NCI-H446 (cell line): ENCODE results near the gene APBB2.

ENCODE experiments used
- DNase-seq, 2 experiments: peaks; one replicate each; lab custom pipeline; 2025; lab: John Stamatoyannopoulos, UW

Gene APBB2

DNA sequence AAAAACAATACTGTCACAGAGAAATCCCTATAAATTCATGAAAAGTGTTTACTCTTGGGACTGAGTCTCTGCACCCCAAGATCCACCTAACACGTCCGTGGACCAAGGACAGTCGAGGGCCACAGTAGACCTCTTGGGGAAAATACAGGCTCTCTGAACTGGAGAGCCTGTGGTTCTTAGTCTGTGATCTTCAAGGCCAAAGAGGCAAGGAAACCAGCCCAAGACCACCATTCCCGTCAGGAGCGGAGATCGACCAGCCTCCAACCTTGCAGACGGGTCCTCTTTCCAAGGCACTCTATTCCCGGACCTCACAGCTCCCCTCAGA, 1.6 kb upstream of the APBB2 start:
- no peak for DNase-seq

DNA sequence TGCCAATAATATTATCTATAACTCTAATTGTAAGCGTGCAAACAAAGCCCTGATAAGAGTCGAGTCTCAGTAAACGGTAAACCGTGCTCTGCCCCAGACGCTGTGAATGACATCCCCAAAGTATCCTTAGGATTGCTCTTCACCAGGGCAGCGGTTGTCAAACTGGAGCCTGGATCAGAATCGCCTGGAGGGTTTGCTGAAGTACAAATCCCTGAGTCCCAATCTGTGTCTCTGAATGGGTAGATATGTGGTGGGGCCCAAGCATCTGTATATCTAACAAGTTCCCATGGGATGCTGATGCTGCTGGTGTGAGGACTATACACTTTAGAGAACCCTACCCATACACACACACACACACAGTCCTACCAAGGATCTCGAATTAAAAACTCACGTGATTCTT, 813 bp upstream of the APBB2 start:
- DNase-seq = no peak

DNA sequence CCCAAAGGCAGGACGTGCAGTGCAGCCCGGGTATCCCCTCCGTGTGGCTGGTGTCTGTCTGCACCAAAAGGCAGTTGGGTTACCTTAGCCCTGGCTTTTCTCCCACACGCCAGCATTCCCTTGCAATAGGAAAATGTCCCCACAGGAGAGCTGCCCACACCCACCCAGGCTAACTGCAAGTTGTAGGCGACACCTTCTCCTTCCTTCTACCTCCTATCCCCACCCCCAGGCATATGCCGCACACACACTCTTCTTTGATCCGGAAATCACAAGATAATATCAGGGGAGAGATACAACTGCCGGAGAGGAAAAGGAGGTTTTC, 444 bp upstream of the APBB2 start:
- no peak for DNase-seq

DNA sequence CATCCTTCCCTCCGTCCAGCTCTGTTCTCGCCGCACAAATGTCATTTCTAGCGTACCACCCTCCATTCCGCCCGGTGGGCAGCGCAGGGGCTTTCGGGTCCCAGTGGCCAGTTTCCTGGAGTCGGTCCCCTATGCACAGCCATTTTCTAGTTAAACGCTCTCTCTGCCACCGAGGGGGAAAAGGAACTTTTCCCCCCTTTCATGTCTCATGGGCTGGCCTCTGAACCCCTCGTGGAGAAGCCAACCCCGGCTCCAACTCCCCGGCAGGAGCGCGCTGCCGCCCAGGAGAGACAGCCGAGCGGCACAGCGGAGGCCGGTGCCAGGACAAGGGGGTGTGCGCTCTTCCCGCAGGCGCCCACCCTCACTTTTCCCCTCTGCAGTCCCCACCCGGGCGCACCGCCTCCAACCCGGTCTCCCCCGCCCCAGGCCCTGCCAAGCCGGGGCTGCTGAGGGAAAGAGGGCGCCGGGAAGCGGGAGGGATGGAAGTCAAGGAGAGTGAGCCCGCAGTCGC, 662 bp downstream of the APBB2 start:
- DNase-seq = no peak

DNA sequence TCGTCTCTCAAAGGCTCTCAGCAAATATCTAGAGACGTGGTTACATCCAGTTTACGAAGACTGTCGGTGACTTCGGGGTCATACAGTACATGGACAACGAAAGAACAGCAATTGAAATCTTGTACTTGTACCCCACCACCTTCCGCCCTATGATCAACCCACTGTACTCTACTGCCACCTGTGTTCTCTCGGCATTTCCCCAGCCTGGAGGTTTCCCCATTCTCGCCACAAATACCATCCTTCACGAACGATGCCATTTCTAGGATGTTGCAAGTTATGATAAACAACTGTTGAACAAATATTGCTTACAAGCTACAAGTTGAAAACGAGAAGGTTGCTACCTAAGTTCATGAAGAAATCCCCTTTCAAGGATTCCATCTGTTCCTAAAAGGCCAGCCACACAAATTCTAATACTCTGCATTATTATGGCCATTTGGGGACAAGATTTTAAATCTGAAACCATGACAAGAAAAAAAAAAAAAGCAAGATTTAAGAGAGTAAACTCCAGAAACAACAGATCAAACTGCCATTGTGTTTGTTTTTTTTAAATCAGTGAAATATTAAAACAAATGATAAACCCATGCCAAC, 1.6 kb downstream of the APBB2 start:
- DNase-seq = no peak

DNA sequence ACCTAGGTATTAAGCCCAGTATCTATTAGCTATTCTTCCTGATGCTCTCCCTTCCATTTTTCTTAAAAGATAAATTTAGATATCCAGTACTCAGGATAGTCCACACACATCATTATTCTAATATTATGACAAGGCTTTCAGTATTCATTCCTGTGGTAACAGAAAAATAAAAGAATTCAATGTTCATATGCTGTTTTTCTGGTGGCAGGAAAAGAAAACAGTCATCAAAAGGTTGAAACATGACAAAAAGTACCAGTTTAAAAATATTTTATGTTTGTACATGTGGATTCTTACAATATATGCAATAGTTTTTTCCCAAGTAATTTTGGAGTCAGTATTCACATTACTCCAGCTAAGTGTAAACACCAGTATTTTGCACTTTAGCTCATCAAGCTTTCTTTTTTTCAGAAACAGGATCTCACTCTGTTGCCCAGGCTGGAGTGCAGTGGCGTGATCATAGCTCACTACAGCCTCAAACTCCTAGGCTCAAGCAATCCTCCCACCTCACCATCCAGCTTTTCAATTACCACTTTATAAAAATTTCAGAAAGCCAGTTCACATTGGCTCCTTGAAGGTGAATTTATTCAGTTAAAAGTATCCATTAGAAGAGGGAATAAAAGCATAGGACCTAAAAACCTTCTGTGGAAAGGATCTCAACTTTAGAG, 2.3 kb downstream of the APBB2 start:
- DNase-seq = no peak

DNA sequence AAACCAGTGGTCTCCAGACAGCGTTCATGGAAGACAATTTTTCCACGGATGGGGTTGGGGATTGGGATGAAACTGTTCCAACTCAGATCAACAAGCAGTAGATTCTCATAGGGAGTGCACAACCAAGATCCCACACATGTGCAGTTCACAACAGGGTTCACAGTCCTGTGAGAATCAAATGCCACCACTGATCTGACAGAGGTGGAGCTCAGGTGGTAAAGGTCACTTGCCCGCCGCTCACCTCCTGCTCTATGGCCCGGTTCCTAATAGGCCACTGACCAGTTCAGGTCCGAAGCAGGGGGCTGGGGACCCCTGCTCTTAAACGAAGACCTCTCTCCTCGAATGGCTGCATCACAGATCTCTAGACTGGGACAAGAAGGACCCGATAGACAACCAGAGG, 4.4 kb downstream of the APBB2 start:
- no peak for DNase-seq

DNA sequence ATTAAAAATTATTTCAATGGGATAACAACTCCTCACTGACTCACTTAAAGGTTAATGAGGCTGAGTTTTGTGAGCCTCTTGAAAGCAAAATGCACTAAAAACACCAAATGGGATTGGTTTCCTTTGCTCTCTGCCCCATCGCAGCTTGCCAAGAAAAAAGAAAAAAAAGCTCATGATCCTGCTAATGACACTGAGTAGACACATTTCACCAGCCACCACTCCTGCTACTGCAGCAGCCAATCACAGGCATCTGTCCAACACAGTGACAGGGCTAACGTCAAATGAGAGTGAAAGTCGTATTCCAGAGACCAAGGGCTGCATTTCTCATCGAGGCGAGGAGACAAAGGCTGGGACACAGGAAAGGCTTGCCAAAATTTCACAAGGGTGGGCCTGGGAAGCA, 5.2 kb downstream of the APBB2 start:
- no peak for DNase-seq

- no peak for DNase-seq
These were observed 7.0 kb downstream of the APBB2 start for GRCh38 chr4:41207291-41207831.

GRCh38 chr4:41205854-41206460, 8.4 kb downstream of the APBB2 start:
- DNase-seq = no peak

DNA sequence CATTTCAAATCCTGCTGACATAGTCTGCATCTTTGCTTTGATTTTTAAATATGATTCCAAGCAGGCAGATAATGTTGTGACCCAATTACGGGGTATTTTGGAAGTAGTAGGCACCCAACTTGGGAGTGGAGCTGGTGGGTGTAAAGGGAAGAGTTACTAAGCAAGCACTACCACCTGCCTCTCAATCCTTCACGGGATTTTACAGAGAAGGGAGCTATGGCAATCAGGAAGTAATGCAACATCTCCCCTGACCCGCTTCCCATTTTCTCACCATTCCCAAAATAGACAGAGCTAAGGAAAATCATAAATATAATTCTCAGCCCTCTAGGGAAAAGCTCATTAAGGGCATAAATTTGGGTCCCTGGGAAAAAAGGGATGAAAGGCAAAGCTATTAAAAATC, 9.2 kb downstream of the APBB2 start:
- DNase-seq = no peak

- DNase-seq = no peak
These were observed 9.9 kb downstream of the APBB2 start for GRCh38 chr4:41204400-41204978.

DNA sequence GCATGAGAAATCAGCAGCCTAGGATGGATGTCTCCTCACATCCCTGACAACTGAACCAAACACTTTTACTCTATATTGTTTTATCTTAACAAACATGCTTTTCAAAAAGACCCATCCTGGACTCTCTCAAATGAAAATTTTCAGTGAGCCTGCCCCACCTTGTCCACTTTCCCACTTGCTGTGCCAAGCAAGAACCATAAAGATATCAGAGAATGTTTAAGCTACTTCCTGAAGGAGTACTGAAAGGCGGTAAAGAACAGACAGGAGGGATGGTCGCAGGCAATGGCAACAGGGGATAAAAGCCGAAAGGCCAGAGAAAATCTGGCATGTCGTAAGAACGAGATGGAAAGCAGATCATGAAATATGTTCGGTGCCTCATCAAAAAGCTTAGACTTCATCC, 10.5 kb downstream of the APBB2 start:
- no peak for DNase-seq

GRCh38 chr4:41202820-41203568, 11.3 kb downstream of the APBB2 start:
- DNase-seq = no peak

- no peak for DNase-seq
These were observed 12.0 kb downstream of the APBB2 start for GRCh38 chr4:41202356-41202755.

DNA sequence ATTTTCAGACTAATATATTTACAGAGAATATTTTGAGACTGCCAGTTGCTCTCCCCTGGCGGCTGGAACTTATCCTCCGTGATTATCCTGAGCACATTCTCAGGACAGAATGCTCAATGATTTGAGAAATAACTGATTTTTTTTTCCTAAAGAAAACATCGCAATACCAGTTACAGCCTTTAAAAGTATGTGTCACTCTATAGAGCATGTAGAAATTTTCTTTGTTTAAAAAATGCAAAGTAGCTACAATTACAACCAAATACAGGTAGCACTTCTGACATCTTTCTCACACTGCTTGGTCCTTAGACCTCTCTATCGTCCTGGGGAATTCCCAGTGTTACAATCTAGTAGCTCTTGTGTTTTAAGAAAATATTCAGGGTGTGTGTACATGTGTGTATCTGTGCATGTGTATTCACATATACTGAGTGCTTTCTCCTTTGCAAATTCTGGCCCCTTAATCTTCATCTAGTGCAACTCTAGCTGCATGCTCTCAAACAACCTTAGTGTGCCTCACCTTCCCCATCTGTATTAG, 13.8 kb downstream of the APBB2 start:
- no peak for DNase-seq

DNA sequence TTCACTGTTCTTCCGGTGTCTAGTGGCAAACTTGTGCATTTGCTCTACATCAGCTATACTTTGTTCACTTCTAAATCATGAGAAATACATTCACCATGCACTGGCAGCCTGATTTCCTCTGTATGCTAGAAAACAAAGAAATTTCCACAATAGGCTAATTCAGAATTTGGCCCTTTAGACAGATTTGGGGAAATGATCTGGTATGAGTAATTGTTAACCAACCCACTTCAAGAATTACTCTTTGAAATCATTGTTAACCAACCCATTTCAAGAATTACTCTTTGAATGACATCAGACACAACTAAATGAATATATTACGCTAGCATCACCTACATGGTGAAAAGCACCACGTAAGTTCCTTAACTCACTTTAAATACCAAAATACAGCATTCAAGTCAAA, 14.6 kb downstream of the APBB2 start:
- no peak for DNase-seq

GRCh38 chr4:41197996-41198395, 16.3 kb downstream of the APBB2 start:
- DNase-seq = no peak

- DNase-seq = no peak
These were observed 16.8 kb downstream of the APBB2 start for GRCh38 chr4:41197495-41197894.

GRCh38 chr4:41196633-41197332, 17.6 kb downstream of the APBB2 start:
- no peak for DNase-seq

DNA sequence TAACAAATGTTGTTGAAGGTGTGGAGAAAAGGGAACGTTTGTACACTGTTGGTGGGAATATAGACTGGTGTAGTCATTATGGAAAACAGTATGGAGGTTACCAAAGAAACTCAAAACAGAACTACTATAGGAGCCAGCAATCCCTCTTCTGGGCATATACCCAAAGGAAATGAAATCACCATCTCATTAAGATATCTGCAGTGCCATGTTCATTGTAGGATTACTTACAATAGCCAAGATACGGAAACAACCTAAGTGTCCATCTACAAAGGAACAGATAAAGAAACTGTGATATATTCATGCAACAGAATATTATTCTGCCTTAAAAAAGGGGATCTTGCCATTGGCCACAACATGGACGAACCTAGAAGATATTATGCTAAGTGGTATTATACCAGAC, 22.2 kb downstream of the APBB2 start:
- no peak for DNase-seq

GRCh38 chr4:41189666-41190065, 24.7 kb downstream of the APBB2 start:
- DNase-seq = no peak
